HepG2 (cell line): ENCODE measurements around the gene ANAPC5. TPM values are rescaled to one million over a fixed set of nuclear protein-coding genes. Genes with fewer than 3 reads are reported as not detected.

Experiments used
- IRF9 ChIP-seq: sonication (generic); formaldehyde crosslinking; IDR thresholded peaks from 2 replicates; pipeline ENCODE4 v1.8.0; 2022; ENCODE audit warnings: missing genetic modification reagents, mild to moderate bottlenecking, borderline replicate concordance
- MXD1 ChIP-seq: sonication (generic); formaldehyde crosslinking; IDR thresholded peaks from 2 replicates; pipeline ENCODE4 v1.4.0; 2020; ENCODE audit warnings: mild to moderate bottlenecking, missing genetic modification reagents
- NR0B2 ChIP-seq: sonication (generic); formaldehyde crosslinking; IDR thresholded peaks from 2 replicates; pipeline ENCODE4 v1.4.0; 2020; ENCODE audit warnings: mild to moderate bottlenecking, missing genetic modification reagents
- RAD51 ChIP-seq: fragments of 450-650 bp; IDR thresholded peaks from 2 replicates; pipeline ENCODE4 v1.6.1; 2016; ENCODE audit warnings: borderline replicate concordance
- ZHX1 ChIP-seq: sonication (generic); formaldehyde crosslinking; IDR thresholded peaks from 2 replicates; pipeline ENCODE4 v1.8.1; 2022; ENCODE audit warnings: low read depth, mild to moderate bottlenecking, missing genetic modification reagents
- ZNF710 ChIP-seq: sonication (generic); formaldehyde crosslinking; IDR thresholded peaks from 2 replicates; pipeline ENCODE4 v1.5.0; 2020; ENCODE audit warnings: mild to moderate bottlenecking, missing genetic modification reagents, borderline replicate concordance
- ZSCAN21 ChIP-seq: sonication (generic); formaldehyde crosslinking; IDR thresholded peaks from 2 replicates; pipeline ENCODE4 v1.8.0; 2022; ENCODE audit warnings: mild to moderate bottlenecking, missing genetic modification reagents, moderate library complexity, borderline replicate concordance
- polyA plus RNA-seq, 8 experiments: library from polyadenylated mRNA; depleted of rRNA in 3 of 8; stranded (reverse) in 7 of 8; unstranded in 1 of 8; fragments of >200 nt; fragmentation: Illumina TruSeq in 4 of 8; extraction: Trizol in 4 of 8; gene quantifications; 2 replicates each; pipeline versions ENCODE4 v1.2.1 to v1.2.3, GENCODE V29; 2011 to 2016; ENCODE audit warnings: low read depth in 4 of 8, missing spikeins in 1 of 8, mixed read lengths in 1 of 8; ENCODE audit not compliant: insufficient read depth in 1 of 8
- total RNA-seq, 5 experiments: library from RNA; depleted of rRNA; stranded (reverse); fragments of >200 nt; fragmentation: Illumina TruSeq; extraction: Trizol; gene quantifications; 2 replicates each; pipeline ENCODE4 v1.2.3, GENCODE V29; 2016; ENCODE audit warnings: low read depth in 1 of 5

Gene ANAPC5
- total and polyA plus RNA-seq, 2 of the 13 experiments (the other 11 are each of a cell fraction or from before 2014, with no cell fraction given) = 146 to 161 TPM

- TF ChIP-seq ZHX1 (no peak), RAD51 (no peak), ZNF710 (CRISPR knock-in tag) (no peak), IRF9 (CRISPR knock-in tag) (no peak), ZSCAN21 (CRISPR knock-in tag) (no peak), MXD1 (CRISPR knock-in tag) (no peak), NR0B2 (CRISPR knock-in tag) (no peak)
Measured at GRCh38 chr12:121277374-121277759, 74.8 kb downstream of the ANAPC5 start (continued).
